ENCODE results near the gene KY.

KY gene

GRCh38 chr3:134690226-134690625, 39.4 kb upstream of the KY start:
- Histone ChIP-seq H3K27ac (ENCODE audit: low read depth, low read length) (no peak overlapping the region), H3K36me3 (ENCODE audit: control insufficient read depth in 5 of 5, insufficient read depth in 5 of 5, low read length in 5 of 5) (no peaks in the 10 kb centered on the region), H3K4me3 (ENCODE audit: low read depth in 1 of 5, low read length in 5 of 5) (no peak overlapping the region), H3K9me3 (ENCODE audit: control insufficient read depth in 5 of 5, low read length in 5 of 5) (no peaks in the 10 kb centered on the region), H3K9ac (ENCODE audit: low read length in 5 of 5) (no peak overlapping the region), H3K4me1 (ENCODE audit: control insufficient read depth in 5 of 5, insufficient read depth in 5 of 5, low read length in 5 of 5) (peaks cover 0 to 5% (median 0%) of the 10 kb centered on the region in 5 donors), H3K27me3 (ENCODE audit: control insufficient read depth in 5 of 5, insufficient read depth in 4 of 5, low read length in 5 of 5) (no peaks in the 10 kb centered on the region)

GRCh38 chr3:134687642-134688041, 36.8 kb upstream of the KY start:
- H3K27ac ChIP-seq (ENCODE audit: low read depth, low read length), result no peak overlapping the region
- no peaks in the 10 kb centered on the region for H3K36me3 ChIP-seq (ENCODE audit: control insufficient read depth in 5 of 5, insufficient read depth in 5 of 5, low read length in 5 of 5)
- no peak overlapping the region for H3K4me3 ChIP-seq (ENCODE audit: low read depth in 1 of 5, low read length in 5 of 5)
- H3K4me1 ChIP-seq (ENCODE audit: control insufficient read depth in 5 of 5, insufficient read depth in 5 of 5, low read length in 5 of 5), result peaks cover 0 to 5% (median 0%) of the 10 kb centered on the region in 5 donors
- no peaks in the 10 kb centered on the region for H3K9me3 ChIP-seq (ENCODE audit: control insufficient read depth in 5 of 5, low read length in 5 of 5)
- H3K9ac ChIP-seq (ENCODE audit: low read length in 5 of 5), result no peak overlapping the region
- no peaks in the 10 kb centered on the region for H3K27me3 ChIP-seq (ENCODE audit: control insufficient read depth in 5 of 5, insufficient read depth in 4 of 5, low read length in 5 of 5)

- Histone ChIP-seq H3K4me3 (ENCODE audit: low read depth in 1 of 5, low read length in 5 of 5) (no peak overlapping the region), H3K36me3 (ENCODE audit: control insufficient read depth in 5 of 5, insufficient read depth in 5 of 5, low read length in 5 of 5) (no peaks in the 10 kb centered on the region), H3K27ac (ENCODE audit: low read depth, low read length) (no peak overlapping the region), H3K4me1 (ENCODE audit: control insufficient read depth in 5 of 5, insufficient read depth in 5 of 5, low read length in 5 of 5) (peaks cover 0 to 5% (median 0%) of the 10 kb centered on the region in 5 donors), H3K27me3 (ENCODE audit: control insufficient read depth in 5 of 5, insufficient read depth in 4 of 5, low read length in 5 of 5) (no peaks in the 10 kb centered on the region), H3K9me3 (ENCODE audit: control insufficient read depth in 5 of 5, low read length in 5 of 5) (no peaks in the 10 kb centered on the region), H3K9ac (ENCODE audit: low read length in 5 of 5) (no peak overlapping the region)
Measured at GRCh38 chr3:134685929-134686802, 35.3 kb upstream of the KY start.

- Histone ChIP-seq H3K27ac (ENCODE audit: low read depth, low read length) (no peak overlapping the region), H3K9me3 (ENCODE audit: control insufficient read depth in 5 of 5, low read length in 5 of 5) (no peaks in the 10 kb centered on the region), H3K36me3 (ENCODE audit: control insufficient read depth in 5 of 5, insufficient read depth in 5 of 5, low read length in 5 of 5) (no peaks in the 10 kb centered on the region), H3K4me1 (ENCODE audit: control insufficient read depth in 5 of 5, insufficient read depth in 5 of 5, low read length in 5 of 5) (peaks cover 0 to 5% (median 0%) of the 10 kb centered on the region in 5 donors), H3K27me3 (ENCODE audit: control insufficient read depth in 5 of 5, insufficient read depth in 4 of 5, low read length in 5 of 5) (no peaks in the 10 kb centered on the region), H3K4me3 (ENCODE audit: low read depth in 1 of 5, low read length in 5 of 5) (no peak overlapping the region), H3K9ac (ENCODE audit: low read length in 5 of 5) (no peak overlapping the region)
Measured at GRCh38 chr3:134682196-134682880, 31.5 kb upstream of the KY start.

- Histone ChIP-seq H3K27ac (ENCODE audit: low read depth, low read length) (no peak overlapping the region), H3K27me3 (ENCODE audit: control insufficient read depth in 5 of 5, insufficient read depth in 4 of 5, low read length in 5 of 5) (no peaks in the 10 kb centered on the region), H3K4me3 (ENCODE audit: low read depth in 1 of 5, low read length in 5 of 5) (no peak overlapping the region), H3K4me1 (ENCODE audit: control insufficient read depth in 5 of 5, insufficient read depth in 5 of 5, low read length in 5 of 5) (peaks cover 0 to 3% (median 0%) of the 10 kb centered on the region in 5 donors), H3K9ac (ENCODE audit: low read length in 5 of 5) (no peak overlapping the region), H3K9me3 (ENCODE audit: control insufficient read depth in 5 of 5, low read length in 5 of 5) (no peaks in the 10 kb centered on the region), H3K36me3 (ENCODE audit: control insufficient read depth in 5 of 5, insufficient read depth in 5 of 5, low read length in 5 of 5) (no peaks in the 10 kb centered on the region)
Measured at GRCh38 chr3:134681522-134681900, 30.7 kb upstream of the KY start.

GRCh38 chr3:134680796-134681521, 30.1 kb upstream of the KY start:
- H3K9ac ChIP-seq (ENCODE audit: low read length in 5 of 5), result no peak overlapping the region
- H3K9me3 ChIP-seq (ENCODE audit: control insufficient read depth in 5 of 5, low read length in 5 of 5), result no peaks in the 10 kb centered on the region
- no peak overlapping the region for H3K27ac ChIP-seq (ENCODE audit: low read depth, low read length)
- no peak overlapping the region for H3K4me3 ChIP-seq (ENCODE audit: low read depth in 1 of 5, low read length in 5 of 5)
- H3K27me3 ChIP-seq (ENCODE audit: control insufficient read depth in 5 of 5, insufficient read depth in 4 of 5, low read length in 5 of 5), result no peaks in the 10 kb centered on the region
- no peaks in the 10 kb centered on the region for H3K4me1 ChIP-seq (ENCODE audit: control insufficient read depth in 5 of 5, insufficient read depth in 5 of 5, low read length in 5 of 5)
- no peaks in the 10 kb centered on the region for H3K36me3 ChIP-seq (ENCODE audit: control insufficient read depth in 5 of 5, insufficient read depth in 5 of 5, low read length in 5 of 5)

GRCh38 chr3:134677987-134678308, 27.1 kb upstream of the KY start:
- Histone ChIP-seq H3K4me1 (ENCODE audit: control insufficient read depth in 5 of 5, insufficient read depth in 5 of 5, low read length in 5 of 5) (no peaks in the 10 kb centered on the region), H3K36me3 (ENCODE audit: control insufficient read depth in 5 of 5, insufficient read depth in 5 of 5, low read length in 5 of 5) (peaks cover 0 to 2% (median 0%) of the 10 kb centered on the region in 5 donors), H3K9ac (ENCODE audit: low read length in 5 of 5) (no peak overlapping the region), H3K9me3 (ENCODE audit: control insufficient read depth in 5 of 5, low read length in 5 of 5) (peaks cover 5 to 12% (median 10%) of the 10 kb centered on the region in 5 donors), H3K27me3 (ENCODE audit: control insufficient read depth in 5 of 5, insufficient read depth in 4 of 5, low read length in 5 of 5) (no peaks in the 10 kb centered on the region), H3K4me3 (ENCODE audit: low read depth in 1 of 5, low read length in 5 of 5) (no peak overlapping the region), H3K27ac (ENCODE audit: low read depth, low read length) (no peak overlapping the region)

- no peak overlapping the region for H3K4me3 ChIP-seq (ENCODE audit: low read depth in 1 of 5, low read length in 5 of 5)
- H3K9ac ChIP-seq (ENCODE audit: low read length in 5 of 5), result no peak overlapping the region
- no peaks in the 10 kb centered on the region for H3K27me3 ChIP-seq (ENCODE audit: control insufficient read depth in 5 of 5, insufficient read depth in 4 of 5, low read length in 5 of 5)
- peaks cover 5 to 13% (median 12%) of the 10 kb centered on the region in 5 donors for H3K9me3 ChIP-seq (ENCODE audit: control insufficient read depth in 5 of 5, low read length in 5 of 5)
- H3K27ac ChIP-seq (ENCODE audit: low read depth, low read length), result no peak overlapping the region
- H3K36me3 ChIP-seq (ENCODE audit: control insufficient read depth in 5 of 5, insufficient read depth in 5 of 5, low read length in 5 of 5), result peaks cover 0 to 2% (median 0%) of the 10 kb centered on the region in 5 donors
- no peaks in the 10 kb centered on the region for H3K4me1 ChIP-seq (ENCODE audit: control insufficient read depth in 5 of 5, insufficient read depth in 5 of 5, low read length in 5 of 5)
Measured at GRCh38 chr3:134677196-134677986, 26.6 kb upstream of the KY start.

- Histone ChIP-seq H3K9ac (ENCODE audit: low read length in 5 of 5) (no peak overlapping the region), H3K27ac (ENCODE audit: low read depth, low read length) (no peak overlapping the region), H3K4me1 (ENCODE audit: control insufficient read depth in 5 of 5, insufficient read depth in 5 of 5, low read length in 5 of 5) (no peaks in the 10 kb centered on the region), H3K27me3 (ENCODE audit: control insufficient read depth in 5 of 5, insufficient read depth in 4 of 5, low read length in 5 of 5) (no peaks in the 10 kb centered on the region), H3K9me3 (ENCODE audit: control insufficient read depth in 5 of 5, low read length in 5 of 5) (peaks cover 5 to 13% (median 12%) of the 10 kb centered on the region in 5 donors), H3K36me3 (ENCODE audit: control insufficient read depth in 5 of 5, insufficient read depth in 5 of 5, low read length in 5 of 5) (peaks cover 0 to 2% (median 0%) of the 10 kb centered on the region in 5 donors), H3K4me3 (ENCODE audit: low read depth in 1 of 5, low read length in 5 of 5) (no peak overlapping the region)
Measured at GRCh38 chr3:134675726-134676256, 25.0 kb upstream of the KY start.
